Measurements from ENCODE around the gene GSTK1.

GSTK1 gene

GRCh38 chr7:143305423-143306070 lies 42.3 kb downstream of the GSTK1 start:
- no peaks in the 10 kb centered on the region for H3K9me3 ChIP-seq (ENCODE audit: control insufficient read depth, insufficient read depth, low read length)
- no peaks in the 10 kb centered on the region for H3K27me3 ChIP-seq (ENCODE audit: control insufficient read depth, insufficient read depth, low read length)
- no peak overlapping the region for H3K4me3 ChIP-seq (ENCODE audit: low read depth, low read length)
- H3K4me1 ChIP-seq (ENCODE audit: control insufficient read depth, insufficient read depth, low read length), result no peaks in the 10 kb centered on the region
- H3K36me3 ChIP-seq (ENCODE audit: control insufficient read depth, insufficient read depth, low read length), result peaks cover 33% of the 10 kb centered on the region
- no peak overlapping the region for H3K9ac ChIP-seq (ENCODE audit: low read depth, low read length)

- Histone ChIP-seq H3K27me3 (ENCODE audit: control insufficient read depth, insufficient read depth, low read length) (no peaks in the 10 kb centered on the region), H3K36me3 (ENCODE audit: control insufficient read depth, insufficient read depth, low read length) (peaks cover 22% of the 10 kb centered on the region), H3K4me3 (ENCODE audit: low read depth, low read length) (no peak overlapping the region), H3K9ac (ENCODE audit: low read depth, low read length) (no peak overlapping the region), H3K9me3 (ENCODE audit: control insufficient read depth, insufficient read depth, low read length) (no peaks in the 10 kb centered on the region), H3K4me1 (ENCODE audit: control insufficient read depth, insufficient read depth, low read length) (no peaks in the 10 kb centered on the region)
Measured at GRCh38 chr7:143308632-143309031, 45.4 kb downstream of the GSTK1 start.

GRCh38 chr7:143314127-143314526 lies 50.9 kb downstream of the GSTK1 start:
- H3K4me3 ChIP-seq (ENCODE audit: low read depth, low read length), result no peak overlapping the region
- H3K36me3 ChIP-seq (ENCODE audit: control insufficient read depth, insufficient read depth, low read length), result no peaks in the 10 kb centered on the region
- H3K9ac ChIP-seq (ENCODE audit: low read depth, low read length), result no peak overlapping the region
- H3K9me3 ChIP-seq (ENCODE audit: control insufficient read depth, insufficient read depth, low read length), result no peaks in the 10 kb centered on the region
- no peaks in the 10 kb centered on the region for H3K4me1 ChIP-seq (ENCODE audit: control insufficient read depth, insufficient read depth, low read length)
- no peaks in the 10 kb centered on the region for H3K27me3 ChIP-seq (ENCODE audit: control insufficient read depth, insufficient read depth, low read length)

- Histone ChIP-seq H3K27me3 (ENCODE audit: control insufficient read depth, insufficient read depth, low read length) (no peaks in the 10 kb centered on the region), H3K9me3 (ENCODE audit: control insufficient read depth, insufficient read depth, low read length) (no peaks in the 10 kb centered on the region), H3K4me1 (ENCODE audit: control insufficient read depth, insufficient read depth, low read length) (no peaks in the 10 kb centered on the region), H3K9ac (ENCODE audit: low read depth, low read length) (no peak within 1 kb of the TSS), H3K36me3 (ENCODE audit: control insufficient read depth, insufficient read depth, low read length) (no peaks in the 10 kb centered on the region), H3K4me3 (ENCODE audit: low read depth, low read length) (no peak within 1 kb of the TSS)
Measured at GRCh38 chr7:143315776-143316175, 52.5 kb downstream of the GSTK1 start, which contains the start of gene CLCN1. Gene CLCN1, plus strand, starts transcription at chr7:143316111. Its CDS starts 102 bp downstream, at chr7:143316213.

- Histone ChIP-seq H3K9me3 (ENCODE audit: control insufficient read depth, insufficient read depth, low read length) (no peaks in the 10 kb centered on the region), H3K4me1 (ENCODE audit: control insufficient read depth, insufficient read depth, low read length) (no peaks in the 10 kb centered on the region), H3K36me3 (ENCODE audit: control insufficient read depth, insufficient read depth, low read length) (no peaks in the 10 kb centered on the region), H3K4me3 (ENCODE audit: low read depth, low read length) (no peak overlapping the region), H3K9ac (ENCODE audit: low read depth, low read length) (no peak overlapping the region), H3K27me3 (ENCODE audit: control insufficient read depth, insufficient read depth, low read length) (no peaks in the 10 kb centered on the region)
Measured at GRCh38 chr7:143316492-143316891, 53.3 kb downstream of the GSTK1 start.

- Histone ChIP-seq H3K36me3 (ENCODE audit: control insufficient read depth, insufficient read depth, low read length) (no peaks in the 10 kb centered on the region), H3K4me1 (ENCODE audit: control insufficient read depth, insufficient read depth, low read length) (no peaks in the 10 kb centered on the region), H3K9me3 (ENCODE audit: control insufficient read depth, insufficient read depth, low read length) (no peaks in the 10 kb centered on the region), H3K4me3 (ENCODE audit: low read depth, low read length) (no peak overlapping the region), H3K9ac (ENCODE audit: low read depth, low read length) (no peak overlapping the region), H3K27me3 (ENCODE audit: control insufficient read depth, insufficient read depth, low read length) (no peaks in the 10 kb centered on the region)
Measured at GRCh38 chr7:143318661-143319060, 55.4 kb downstream of the GSTK1 start.
